K562 (cell line): ENCODE results near the gene TLR2. TPM values are rescaled to one million over a fixed set of nuclear protein-coding genes. Genes with fewer than 3 reads are reported as not detected.

Experiments used
- ATAC-seq: fragments of 200-7000 bp; cut with Tn5 transposase; 3 replicates; pipeline ENCODE4 v1.9.1; 2020; ENCODE audit warnings: moderate library complexity
- BruUV-seq: library from RNA; stranded (reverse); fragments of 400-500 nt; replicated peaks from 2 replicates; lab custom pipeline; 2021; lab: Mats Ljungman, UMichigan
- CTCF ChIA-PET: fragments of 300-600 bp; formaldehyde crosslinking; extraction: SDS; loops from one replicate; lab custom pipeline; 2021; ENCODE audit warnings: low intra/inter-chr PET ratio; lab: Yijun Ruan, JAX
- POLR2A ChIA-PET: fragments of 300-600, 350-650 bp; sonication (Branson Sonifier 250); formaldehyde crosslinking; extraction: SDS; loops from one replicate; lab custom pipeline; 2021; ENCODE audit warnings: antibody characterized with exemption, inconsistent platforms; lab: Yijun Ruan, JAX
- DNase-seq, 4 experiments: peaks; one replicate each; pipeline versions ENCODE4 v3.0.0 to v3.0.0-alpha.2; 2011 to 2018; ENCODE audit warnings: low spot score in 3 of 4, mixed read lengths in 3 of 4; ENCODE audit errors: extremely low read depth in 1 of 4
- FAIRE-seq: peaks from 2 replicates; lab custom pipeline; 2011; peaks lifted over from hg19 to GRCh38; lab: Jason Lieb, UNC
- H2AFZ ChIP-seq: 2 replicates; pipeline ENCODE4 v1.6.0; 2011; ENCODE audit warnings: low read depth, low read length, control low read depth, inconsistent platforms
- H3K27ac ChIP-seq: fragments of 200-600 bp; 3 replicates; pipeline ENCODE4 v1.8.0; 2011; ENCODE audit warnings: low read depth, mild to moderate bottlenecking, control low read depth, inconsistent platforms, low read length, moderate library complexity, mixed read lengths; ENCODE audit errors: extremely low read depth
- H3K27me3 ChIP-seq, 2 experiments: fragments of 300-600 bp in 1 of 2; 2 replicates in 1 of 2; 3 replicates in 1 of 2; pipeline versions ENCODE4 v1.6.0 to v1.8.0; 2011; ENCODE audit warnings: inconsistent platforms in 2 of 2, low read length in 2 of 2, mild to moderate bottlenecking in 1 of 2, mixed read lengths in 1 of 2, moderate library complexity in 1 of 2; ENCODE audit not compliant: control insufficient read depth in 2 of 2, insufficient read depth in 2 of 2
- H3K36me3 ChIP-seq: fragments of 300-600 bp; 3 replicates; pipeline ENCODE4 v1.8.0; 2011; ENCODE audit warnings: mild to moderate bottlenecking, low read length, inconsistent platforms; ENCODE audit not compliant: control insufficient read depth, insufficient read depth
- H3K4me1 ChIP-seq, 2 experiments: fragments of 200-600 bp in 1 of 2; replicated peaks in 1 of 2; 2 replicates in 1 of 2; 3 replicates in 1 of 2; pipeline versions ENCODE4 v1.5.1 to v1.8.0; 2011; ENCODE audit warnings: inconsistent platforms in 2 of 2, low read length in 2 of 2, mild to moderate bottlenecking in 1 of 2, mixed read lengths in 1 of 2, moderate library complexity in 1 of 2; ENCODE audit not compliant: control insufficient read depth in 2 of 2, insufficient read depth in 2 of 2
- H3K4me2 ChIP-seq: 2 replicates; pipeline ENCODE4 v1.6.1; 2011; ENCODE audit warnings: low read length, control low read depth, inconsistent platforms, mixed read lengths; ENCODE audit not compliant: insufficient read depth
- H3K4me3 ChIP-seq: fragments of 200-600 bp; sonication (generic), shearing (Covaris generic); 2 replicates; pipeline ENCODE4 v1.5.1; 2016; ENCODE audit warnings: control low read depth, inconsistent platforms
- H3K79me2 ChIP-seq: fragments of 200-600 bp; 3 replicates; pipeline ENCODE4 v1.8.0; 2011; ENCODE audit warnings: low read length, inconsistent platforms; ENCODE audit not compliant: control insufficient read depth, insufficient read depth
- H3K9ac ChIP-seq, 2 experiments: 2 replicates each; pipeline versions ENCODE4 v1.6.0 to v1.6.1; 2011; ENCODE audit warnings: low read depth in 2 of 2, low read length in 2 of 2, control low read depth in 1 of 2, inconsistent platforms in 1 of 2, mild to moderate bottlenecking in 1 of 2, mixed read lengths in 1 of 2; ENCODE audit not compliant: insufficient read depth in 1 of 2
- H3K9me1 ChIP-seq: one replicate; pipeline ENCODE4 v1.6.0; 2011; ENCODE audit warnings: inconsistent platforms, mild to moderate bottlenecking, low read length, moderate library complexity; ENCODE audit not compliant: control insufficient read depth, insufficient read depth
- H3K9me3 ChIP-seq: replicated peaks from 2 replicates; pipeline ENCODE4 v1.5.1; 2011; ENCODE audit warnings: low read depth, low read length, inconsistent platforms; ENCODE audit not compliant: control insufficient read depth, insufficient read depth
- H4K20me1 ChIP-seq: replicated peaks from 2 replicates; pipeline ENCODE4 v1.6.1; 2011; ENCODE audit warnings: low read length, inconsistent platforms, mixed read lengths; ENCODE audit not compliant: control insufficient read depth, insufficient read depth
- ATF3 ChIP-seq, 2 experiments: fragments of 450-650 bp in 1 of 2; sonication (generic) in 1 of 2; formaldehyde crosslinking in 1 of 2; IDR thresholded peaks in 1 of 2; conservative IDR thresholded peaks in 1 of 2; 2 replicates each; pipeline versions ENCODE4 v1.6.1 to v1.8.1; 2016 to 2023; ENCODE audit warnings: mild to moderate bottlenecking in 2 of 2, moderate library complexity in 2 of 2, inconsistent platforms in 1 of 2, missing genetic modification reagents in 1 of 2
- CTCF ChIP-seq, 3 experiments: IDR thresholded peaks in 2 of 3; conservative IDR thresholded peaks in 1 of 3; 2 replicates each; pipeline ENCODE4 v1.5.1; 2011 to 2012; ENCODE audit warnings: low read length in 3 of 3, mild to moderate bottlenecking in 3 of 3, control low read depth in 2 of 3, improper control_type of control experiment in 1 of 3, inconsistent platforms in 1 of 3, low read depth in 1 of 3, mixed read lengths in 1 of 3, moderate library complexity in 1 of 3; ENCODE audit not compliant: insufficient read depth in 2 of 3
- LCOR ChIP-seq: sonication (generic); formaldehyde crosslinking; IDR thresholded peaks from 2 replicates; pipeline ENCODE4 v1.8.0; 2022; ENCODE audit warnings: mild to moderate bottlenecking, missing genetic modification reagents
- MYC ChIP-seq, 2 experiments: fragments of 250-450 bp in 1 of 2; sonication (Bioruptor Pico) in 1 of 2; IDR thresholded peaks; 2 replicates each; pipeline versions ENCODE4 v1.5.1 to v1.6.1; 2012 to 2021; ENCODE audit warnings: low read depth in 2 of 2, borderline replicate concordance in 1 of 2, improper control_type of control experiment in 1 of 2, low read length in 1 of 2, mild to moderate bottlenecking in 1 of 2, moderate library complexity in 1 of 2
- RAD21 ChIP-seq, 2 experiments: fragments of 250-450 bp in 1 of 2; fragments of 450-650 bp in 1 of 2; sonication (Bioruptor Pico) in 1 of 2; formaldehyde crosslinking in 1 of 2; IDR thresholded peaks in 1 of 2; conservative IDR thresholded peaks in 1 of 2; 2 replicates each; pipeline versions ENCODE4 v1.4.0 to v1.8.0; 2020 to 2022; ENCODE audit warnings: mild to moderate bottlenecking in 2 of 2, moderate library complexity in 1 of 2
- REST ChIP-seq, 2 experiments: fragments of 450-650 bp; formaldehyde crosslinking in 1 of 2; IDR thresholded peaks; 2 replicates each; pipeline versions ENCODE4 v1.4.0 to v1.6.1; 2014 to 2020; ENCODE audit warnings: mild to moderate bottlenecking in 2 of 2, borderline replicate concordance in 1 of 2, low read depth in 1 of 2
- SMC3 ChIP-seq: conservative IDR thresholded peaks from 2 replicates; pipeline ENCODE4 v1.6.1; 2011; ENCODE audit warnings: low read depth, low read length, improper control_type of control experiment; ENCODE audit not compliant: insufficient read depth
- ZNF384 ChIP-seq: IDR thresholded peaks from 2 replicates; pipeline ENCODE4 v1.6.1; 2012; ENCODE audit warnings: low read depth, low read length, improper control_type of control experiment
- WGBS: fragments of 100-300 bp; shearing (Covaris generic); methylation state at CpG from one replicate; pipeline ENCODE4 v1.1.6; 2016; ENCODE audit warnings: low coverage, mixed read lengths; ENCODE audit not compliant: insufficient coverage; ENCODE audit errors: missing lambda C conversion rate; 5-methylcytosine and 5-hydroxymethylcytosine counted together
- in situ Hi-C: fragments of 300-500 bp; cut with MboI; formaldehyde crosslinking; loops from 4 replicates; pipeline ENCODE4 v1.15.0; 2018; ENCODE audit warnings: inconsistent platforms, mixed read lengths
- intact Hi-C: fragments of 100-400 bp; cut with micrococcal nuclease; formaldehyde crosslinking; loops from 2 replicates; pipeline ENCODE4 v1.14.2; 2022
- polyA plus RNA-seq, 8 experiments: library from polyadenylated mRNA; depleted of rRNA in 4 of 8; stranded (reverse) in 5 of 8; unstranded in 3 of 8; fragments of >200 nt; fragmentation: Nextera tagmentation in 2 of 8; fragmentation: Illumina TruSeq in 1 of 8; extraction: Ambion mirVana in 2 of 8; extraction: Trizol in 1 of 8; gene quantifications; 2 replicates each; pipeline versions ENCODE4 v1.2.1 to v1.2.3, GENCODE V29; 2011 to 2014; ENCODE audit warnings: inconsistent platforms in 1 of 8, missing spikeins in 1 of 8
- total RNA-seq, 7 experiments: library from RNA; depleted of rRNA in 6 of 7; stranded (reverse); fragments of >200 nt in 6 of 7; fragmentation: Illumina TruSeq in 2 of 7; extraction: Trizol in 2 of 7; gene quantifications; 2 replicates each; pipeline versions ENCODE4 v1.2.1 to v1.2.3, GENCODE V29; 2011 to 2021; ENCODE audit warnings: low replicate concordance in 1 of 7

TLR2 gene
- total and polyA plus RNA-seq, 9 of the 15 experiments (the other 6 are each of a cell fraction or from before 2014, with no cell fraction given): 0.09 to 0.11 TPM; not detected in 7

- in situ Hi-C loops (no loop called here), intact Hi-C loops (loop anchor here (1.0 to 10.0 kb wide), 4 partner anchors 217 to 565 kb away; no protein-coding TSS in a partner anchor)
- Histone ChIP-seq H3K4me3 (no peak overlapping the region), H3K9me1 (no peaks in the 10 kb centered on the region), H3K27me3 (peaks cover 0 to 12% of the 10 kb centered on the region in 2 experiments; a peak in 2 of 5 replicates), H3K27ac (no peak overlapping the region), H4K20me1 (no peaks in the 10 kb centered on the region), H3K9me3 (no peaks in the 10 kb centered on the region), H2AFZ (no peak overlapping the region), H3K4me2 (no peak overlapping the region), H3K4me1 (no peaks in the 10 kb centered on the region; a peak in 1 of 5 replicates), H3K9ac (no peak overlapping the region), H3K79me2 (no peaks in the 10 kb centered on the region), H3K36me3 (no peaks in the 10 kb centered on the region)
- ChIA-PET POLR2A (interaction anchor here (0.5 kb wide), 1 partner anchor 1727 kb away, joined by 3 read pairs; no protein-coding TSS in a partner anchor), CTCF (no interaction called here)
- peak in 1 of 4 experiments; percentile 62 for DNase-seq
- BruUV-seq: no TSS peak
- peak; percentile 65 for FAIRE-seq
- 14% methylated on average over 6 of the region's 6 CpGs for WGBS
- peak; percentile 87 for ATAC-seq
- TF ChIP-seq LCOR (CRISPR knock-in tag) (no peak), ATF3 (IDR thresholded peaks at IDR 0.05) (0 out of 2 replicates have a peak, but pooled peaks have one; percentile 30), ATF3 (CRISPR knock-in tag; conservative IDR thresholded peaks at IDR 0.05) (no peak), SMC3 (peak; percentile 53), RAD21 (CRISPR knock-in tag; conservative IDR thresholded peaks at IDR 0.05 in 1 of 2, IDR thresholded peaks at IDR 0.05 in 1 of 2) (peak; percentile 56 to 74), ZNF384 (peak; percentile 63; the same call in 1 of the 2 replicates), CTCF (IDR thresholded peaks at IDR 0.05 in 2 of 3, conservative IDR thresholded peaks at IDR 0.05 in 1 of 3; ENCODE audit: insufficient read depth in 2 of 3, low read depth in 1 of 3, low read length in 3 of 3) (peak; percentile 57 to 68 (median 57)), REST (IDR thresholded peaks at IDR 0.05; ENCODE audit: borderline replicate concordance) (peak; percentile 40; the same call in 1 of the 2 replicates), REST (CRISPR knock-in tag; IDR thresholded peaks at IDR 0.05; ENCODE audit: low read depth) (no peak), MYC (IDR thresholded peaks at IDR 0.05; ENCODE audit: low read depth, low read length) (no peak), MYC (CRISPR knock-in tag; IDR thresholded peaks at IDR 0.05; ENCODE audit: borderline replicate concordance, low read depth) (no peak)
Observed at GRCh38 chr4:153649572-153649991, 34.5 kb upstream of the TLR2 start.
